H1 (cell line): ENCODE measurements around the gene SCYL2. TPM values are rescaled to one million over a fixed set of nuclear protein-coding genes. Genes with fewer than 3 reads are reported as not detected.

ENCODE experiments used
- ATF2 ChIP-seq: IDR thresholded peaks from 2 replicates; pipeline ENCODE4 v1.6.1; 2012; ENCODE audit warnings: low read length, inconsistent platforms
- CEBPB ChIP-seq: IDR thresholded peaks from 2 replicates; pipeline ENCODE4 v1.6.1; 2012; ENCODE audit warnings: low read depth, low read length
- CHD1 ChIP-seq: IDR thresholded peaks from 2 replicates; pipeline ENCODE4 v1.6.1; 2012; ENCODE audit warnings: low read depth, low read length, improper control_type of control experiment
- CHD2 ChIP-seq: IDR thresholded peaks from 2 replicates; pipeline ENCODE4 v1.6.1; 2012; ENCODE audit warnings: low read length, improper control_type of control experiment
- CHD7 ChIP-seq: fragments of 300-600 bp; sonication (generic); IDR thresholded peaks from 2 replicates; pipeline ENCODE4 v1.7.1; 2012; ENCODE audit warnings: low read length, moderate library complexity, mild to moderate bottlenecking, inconsistent platforms; ENCODE audit not compliant: insufficient replicate concordance
- CTBP2 ChIP-seq: IDR thresholded peaks from 2 replicates; pipeline ENCODE4 v1.7.0; 2011; ENCODE audit warnings: borderline replicate concordance, mild to moderate bottlenecking, moderate library complexity, mixed read lengths, low read length; ENCODE audit not compliant: insufficient read depth, insufficient read length
- EZH2 ChIP-seq: fragments of 200-600 bp; sonication (generic); IDR thresholded peaks from 2 replicates; pipeline ENCODE4 v1.7.1; 2012; ENCODE audit warnings: low read depth, mild to moderate bottlenecking, moderate library complexity, low read length, inconsistent platforms; ENCODE audit not compliant: severe bottlenecking
- HDAC6 ChIP-seq: IDR thresholded peaks from one replicate; pipeline ENCODE4 v1.7.1; 2012; ENCODE audit warnings: low read depth, mild to moderate bottlenecking, inconsistent platforms, low read length, moderate library complexity
- JUND ChIP-seq: IDR thresholded peaks from 2 replicates; pipeline ENCODE4 v1.6.1; 2011; ENCODE audit warnings: mild to moderate bottlenecking, improper control_type of control experiment, low read length
- TBP ChIP-seq: IDR thresholded peaks from 2 replicates; pipeline ENCODE4 v1.6.1; 2011; ENCODE audit warnings: low read depth, low read length, improper control_type of control experiment
- ZNF274 ChIP-seq: IDR thresholded peaks from 2 replicates; pipeline ENCODE4 v1.7.0; 2012; ENCODE audit warnings: low read length, borderline replicate concordance; ENCODE audit errors: extremely low read depth
- polyA plus RNA-seq, 7 experiments: library from polyadenylated mRNA; depleted of rRNA in 3 of 7; stranded (reverse) in 5 of 7; unstranded in 2 of 7; fragments of >200 nt in 5 of 7; fragments of 200-250 nt in 2 of 7; gene quantifications; 1 replicate in 5 of 7; 2 replicates in 1 of 7; 4 replicates in 1 of 7; pipeline versions ENCODE4 v1.2.1 to v1.2.3, GENCODE V29; 2011 to 2013; ENCODE audit warnings: missing spikeins in 2 of 7, mixed read lengths in 2 of 7
- total RNA-seq: library from RNA; stranded (reverse); fragmentation: NEBNext Ultra II Directional; extraction: Animal tissue kit (Norgen Biotek cat#: 25700); gene quantifications from 2 replicates; pipeline ENCODE4 v1.2.1, GENCODE V29; 2021

Gene SCYL2
- total and polyA plus RNA-seq, 2 of the 8 experiments (the other 6 are each of a cell fraction or from before 2014, with no cell fraction given), result 8.9 to 48.7 TPM

GRCh38 chr12:100331871-100332270 lies 64.9 kb downstream of the SCYL2 start (continued):
- TF ChIP-seq CHD7 (no peak), CTBP2 (no peak), TBP (no peak), ZNF274 (no peak), EZH2 (no peak), CEBPB (no peak), ATF2 (no peak), CHD2 (no peak), CHD1 (no peak), JUND (no peak), HDAC6 (no peak)
